DMS 273 (cell line): Measurements from ENCODE around the gene GCK.
A peak's percentile ranks its signal among the peaks of the same experiment; 100 is the strongest.

Experiments used
- DNase-seq: peaks from one replicate; lab custom pipeline; 2025; ENCODE audit not compliant: unreplicated experiment; lab: John Stamatoyannopoulos, UW

Gene GCK

DNA sequence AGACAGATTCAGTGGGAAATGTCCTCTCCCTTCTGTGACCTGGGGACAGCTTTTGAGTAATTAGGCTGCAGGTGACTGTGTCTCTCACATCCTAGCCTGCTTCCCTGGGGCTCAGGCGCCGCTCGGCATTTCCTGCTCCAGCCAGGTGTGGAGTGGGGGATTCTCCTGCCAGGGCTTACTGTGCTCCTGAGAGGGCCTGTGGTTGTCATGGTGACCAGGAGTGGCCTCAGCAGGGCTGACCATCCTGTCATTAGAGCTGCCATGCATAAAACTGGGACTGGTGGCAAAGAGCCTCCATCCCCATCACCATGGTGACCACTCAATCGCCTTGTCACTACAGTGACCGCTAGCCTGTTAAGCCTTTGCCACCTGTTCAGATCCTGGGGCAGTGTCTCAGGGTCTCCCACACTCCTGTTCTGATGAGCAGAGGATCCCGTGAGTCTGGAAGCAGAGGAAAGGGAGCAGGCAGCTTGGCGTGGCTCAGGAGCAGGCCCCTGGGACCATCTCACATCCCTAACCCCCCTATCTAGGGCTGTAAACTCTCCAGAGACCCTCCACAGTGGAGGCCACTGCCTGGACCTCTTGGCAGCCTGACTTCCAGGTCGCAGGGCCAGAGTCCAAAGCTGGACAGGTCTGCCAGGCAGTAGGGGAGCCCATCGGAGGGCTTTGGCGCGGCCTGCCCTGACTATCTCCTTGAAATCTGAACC, at the start of gene GCK:
GCK (minus strand) TSS at position 154 of the 707 bp plus-strand sequence. CDS start 486 bp downstream, outside the sequence.
- no peak for DNase-seq

DNA sequence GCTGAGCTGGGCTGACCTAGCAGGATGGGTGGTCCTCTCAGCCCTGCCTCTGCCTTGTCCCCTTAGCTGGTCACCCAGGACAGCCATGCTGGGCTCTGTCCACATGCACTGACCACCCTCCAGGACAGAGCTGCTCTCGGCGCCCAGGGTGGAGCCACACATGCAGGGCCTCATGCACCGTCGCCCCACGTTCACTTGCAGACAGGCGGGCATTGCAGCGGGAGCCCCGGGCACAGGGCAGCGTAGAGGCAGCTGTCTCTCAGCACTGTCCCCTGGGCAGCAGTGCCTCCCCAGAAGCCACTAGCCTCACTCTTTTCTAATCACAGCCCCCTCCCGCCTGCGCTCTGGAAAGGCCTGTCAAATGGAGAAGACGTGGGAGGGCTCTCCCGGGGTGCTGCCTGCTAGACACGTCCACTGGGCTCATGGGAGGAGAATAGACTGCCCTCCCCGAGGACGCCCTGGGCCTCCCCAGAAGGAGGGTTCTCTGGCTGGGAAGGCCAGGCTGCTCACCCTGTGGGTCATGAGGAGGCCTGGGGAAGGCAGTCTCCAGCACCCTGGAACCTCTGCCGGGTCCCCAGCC, 49.0 kb upstream of the GCK start:
- DNase-seq = no peak

DNA sequence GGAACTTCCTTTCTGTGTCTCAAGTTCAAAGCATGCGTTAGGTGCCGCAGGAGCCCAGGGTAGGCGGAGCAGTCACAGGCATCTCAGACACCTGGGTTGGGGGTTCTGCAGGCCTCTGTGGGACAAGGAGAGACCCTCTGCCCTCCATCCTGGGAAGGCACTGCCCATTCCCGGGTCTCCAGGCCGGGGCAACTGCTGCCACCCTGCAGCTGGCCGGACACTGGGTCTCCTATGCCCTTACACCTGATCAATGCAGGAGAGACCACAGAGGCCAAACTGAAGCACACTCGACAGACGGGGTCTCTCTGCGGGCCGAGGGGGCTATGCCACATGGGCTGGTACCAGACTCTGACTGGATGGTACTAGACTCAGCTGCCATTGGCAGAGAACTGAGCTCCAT, 48.5 kb upstream of the GCK start:
- DNase-seq = no peak

DNA sequence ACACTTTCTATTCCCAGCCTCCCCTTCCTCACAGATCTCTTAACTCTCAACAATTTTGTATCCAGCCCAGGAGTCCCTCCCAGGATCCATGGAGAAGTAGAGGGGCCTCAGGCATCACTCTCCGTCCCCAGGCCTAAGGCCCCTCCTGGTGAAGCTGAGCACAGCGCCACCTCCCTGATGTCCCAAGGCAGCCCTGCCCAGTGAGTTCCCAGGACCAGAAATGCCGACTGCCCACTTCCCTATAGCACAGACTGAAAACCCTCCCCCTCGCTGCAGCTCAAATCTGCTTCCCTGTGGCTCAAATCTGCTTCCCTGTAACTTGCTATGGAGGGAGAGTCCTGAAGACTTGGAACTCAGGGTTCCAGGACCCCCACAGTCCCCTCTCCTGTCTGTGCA, 47.1 kb upstream of the GCK start:
- DNase-seq = peak; percentile 52

DNA sequence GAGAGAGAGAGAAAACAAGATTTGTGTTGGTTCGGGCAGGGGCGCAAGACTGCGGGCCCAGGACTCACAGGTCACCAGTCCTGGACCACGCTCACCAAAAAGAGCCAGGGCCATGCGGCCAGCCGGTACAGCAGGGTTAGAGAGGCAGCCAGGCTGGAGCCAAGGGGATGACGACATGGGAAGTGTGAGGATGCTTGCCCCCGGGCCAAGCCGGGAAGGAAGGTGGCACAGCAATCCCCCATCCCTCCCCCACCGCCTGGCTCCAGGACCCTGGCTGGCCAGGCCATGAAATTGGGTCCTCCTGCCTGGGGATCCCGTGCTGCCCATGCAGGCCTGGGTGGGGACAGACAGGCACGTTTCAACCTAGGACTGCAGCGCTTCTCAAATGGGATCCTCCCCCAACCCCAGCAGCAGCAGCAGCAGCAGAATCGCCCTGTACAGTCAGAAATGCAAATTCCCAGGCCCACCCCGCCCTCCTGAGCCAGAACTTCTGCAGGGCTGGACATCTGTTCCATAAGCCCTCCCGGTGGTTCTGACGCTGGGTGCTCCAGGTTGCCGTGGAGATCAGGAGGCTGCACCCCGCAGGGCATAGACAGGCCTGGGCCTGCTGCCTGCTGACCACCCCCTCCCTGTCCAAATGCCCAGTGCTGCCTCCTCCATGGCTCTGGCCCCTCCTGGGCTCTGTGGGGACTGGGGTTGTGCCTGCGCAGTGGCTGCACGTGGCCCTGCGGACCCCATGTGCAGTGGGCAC, 46.5 kb upstream of the GCK start:
- DNase-seq = peak; percentile 71

DNA sequence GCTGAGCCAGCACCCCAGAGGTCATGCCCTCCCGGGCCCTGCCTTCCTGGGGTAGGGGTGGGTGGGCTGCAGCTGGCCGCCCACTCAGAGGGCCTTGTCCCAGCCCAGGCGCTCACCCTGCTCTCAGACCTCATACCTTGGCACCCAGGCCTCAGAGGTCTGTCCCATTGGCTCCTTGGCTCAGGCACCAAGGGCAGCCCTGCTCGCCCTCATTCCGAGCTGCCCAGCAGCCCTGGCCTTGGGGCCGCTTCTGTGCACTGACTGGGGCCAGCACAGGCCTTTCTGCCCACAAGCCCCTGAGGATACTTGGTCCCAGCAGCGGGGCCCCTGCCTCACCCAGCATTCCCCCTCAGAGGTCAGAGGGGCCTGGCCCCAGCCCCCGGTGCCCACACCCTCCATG, 45.8 kb upstream of the GCK start:
- DNase-seq = no peak

DNA sequence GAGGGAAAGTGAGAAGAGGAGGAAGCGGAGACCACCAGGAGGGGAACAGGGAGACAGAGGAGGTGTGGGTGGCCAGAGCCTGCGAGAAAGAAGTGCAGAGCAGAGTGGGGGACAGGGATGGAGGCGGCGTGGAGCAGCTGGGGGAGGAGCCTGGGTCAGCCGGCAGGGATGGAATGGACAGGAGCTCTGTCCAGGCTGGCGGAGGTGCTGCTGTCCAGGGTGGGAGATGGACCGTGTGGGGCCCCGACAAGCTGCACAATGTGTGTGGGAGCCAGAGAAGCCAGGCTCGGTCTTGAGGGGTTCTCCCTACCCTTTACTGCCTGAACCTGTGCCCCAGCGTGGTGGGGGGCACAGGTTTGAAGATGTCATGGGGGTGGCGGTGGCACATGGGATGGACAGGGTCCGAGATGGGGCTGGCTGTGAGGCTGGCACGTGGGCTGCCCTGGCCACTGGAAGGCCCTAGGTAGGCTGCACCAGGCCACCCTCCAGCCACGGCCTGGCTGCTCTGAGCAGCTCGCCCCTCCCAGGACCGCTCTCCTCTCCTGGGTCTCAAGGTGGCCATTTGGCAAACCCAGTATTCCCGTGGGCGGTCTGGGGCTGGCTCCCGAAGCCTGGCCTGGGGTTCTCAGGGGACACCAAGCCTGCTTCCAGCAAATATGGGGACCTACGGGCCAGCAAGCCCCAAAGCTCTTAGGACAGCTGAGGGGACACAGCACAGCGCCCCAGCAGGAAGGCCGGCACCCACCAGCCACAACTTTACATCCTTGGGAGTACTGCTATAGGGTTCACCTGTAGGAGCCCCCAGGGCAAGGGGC, 43.9 kb upstream of the GCK start:
- DNase-seq = no peak

DNA sequence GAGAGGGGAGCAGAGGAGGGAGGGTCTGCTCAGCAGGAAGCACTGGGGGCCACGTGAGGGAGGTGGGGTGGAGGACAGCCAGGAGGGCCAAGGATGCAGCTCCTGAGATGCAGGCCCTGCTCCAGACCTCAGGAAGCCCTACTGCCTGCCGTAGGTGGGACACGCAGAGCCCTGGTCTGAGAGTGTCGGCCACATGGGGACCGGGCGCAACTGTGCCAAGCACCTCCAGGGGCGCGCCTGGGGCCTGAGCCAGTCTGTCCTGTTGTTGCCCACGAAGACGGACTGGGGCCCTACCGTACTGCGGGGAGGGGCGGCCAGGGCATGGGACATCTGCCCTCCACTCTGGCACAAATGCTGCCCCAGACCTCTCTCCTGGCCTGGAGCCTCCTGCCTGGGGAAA, 43.2 kb upstream of the GCK start:
- no peak for DNase-seq

DNA sequence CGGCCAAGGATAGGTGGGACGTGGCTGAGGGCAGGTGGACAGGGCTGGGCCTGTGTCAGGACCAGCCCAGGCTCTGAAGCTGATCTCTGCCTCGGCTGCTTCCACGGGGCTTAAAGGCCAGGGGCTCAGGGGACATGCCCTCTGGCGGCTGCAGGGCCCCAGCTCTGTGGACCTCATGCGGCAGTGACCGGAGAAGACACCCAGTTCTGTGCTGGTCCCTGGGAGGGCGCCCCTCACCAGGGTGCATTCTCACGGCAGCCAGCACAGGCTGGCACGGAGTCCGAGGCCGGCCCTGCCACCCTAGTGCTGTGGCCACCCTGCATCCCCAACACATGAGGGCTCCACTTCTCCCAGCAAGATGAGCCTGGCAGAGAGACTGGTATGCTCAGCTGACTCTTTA, 41.8 kb upstream of the GCK start:
- no peak for DNase-seq

DNA sequence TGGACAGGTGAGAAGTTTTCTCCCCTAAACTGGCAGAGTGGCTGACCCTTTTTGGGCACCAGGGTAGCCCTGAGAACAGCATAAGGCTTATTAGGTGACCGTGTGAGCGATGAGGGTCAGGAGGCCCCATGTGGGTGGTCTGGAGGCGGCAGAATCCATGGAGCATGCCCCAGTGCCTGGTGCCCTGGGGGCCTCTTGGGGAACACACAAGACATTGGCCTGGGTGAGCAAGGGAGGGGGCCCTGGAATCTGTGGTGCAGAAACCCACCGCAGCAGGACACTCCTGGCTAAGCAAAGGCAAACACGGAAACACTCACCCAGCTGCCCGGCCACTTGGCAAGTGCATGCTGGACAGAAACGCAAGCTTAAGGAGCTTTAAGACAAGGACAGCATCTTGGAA, 41.0 kb upstream of the GCK start:
- DNase-seq = no peak

DNA sequence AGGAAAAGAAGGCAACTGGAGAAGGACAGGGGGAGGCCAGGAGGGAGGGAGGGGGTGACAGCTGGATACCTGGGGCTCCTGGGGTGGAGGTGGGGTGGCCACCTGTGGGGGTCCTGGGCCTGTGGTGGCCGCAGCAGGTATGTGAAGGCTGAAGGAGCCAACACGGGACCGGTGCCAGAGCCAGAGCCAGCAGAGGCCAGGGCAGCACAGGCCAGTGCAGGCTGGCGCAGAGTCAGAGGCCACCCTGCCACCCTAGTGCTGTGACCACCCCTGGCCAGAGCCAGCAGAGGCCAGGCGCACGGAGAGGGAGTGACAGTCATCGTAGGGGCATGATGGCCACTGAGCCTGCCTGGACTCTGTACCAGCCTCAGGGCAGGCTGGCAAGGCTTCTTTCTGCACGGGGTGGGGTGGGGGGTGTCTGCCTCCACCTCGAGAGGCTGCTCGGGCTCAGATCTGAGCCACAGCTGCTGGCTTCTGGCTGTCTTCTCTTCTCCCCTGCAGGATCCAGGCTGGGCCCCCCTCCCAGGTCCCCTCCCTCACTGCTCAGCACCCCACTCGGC, 40.4 kb upstream of the GCK start:
- DNase-seq = no peak

DNA sequence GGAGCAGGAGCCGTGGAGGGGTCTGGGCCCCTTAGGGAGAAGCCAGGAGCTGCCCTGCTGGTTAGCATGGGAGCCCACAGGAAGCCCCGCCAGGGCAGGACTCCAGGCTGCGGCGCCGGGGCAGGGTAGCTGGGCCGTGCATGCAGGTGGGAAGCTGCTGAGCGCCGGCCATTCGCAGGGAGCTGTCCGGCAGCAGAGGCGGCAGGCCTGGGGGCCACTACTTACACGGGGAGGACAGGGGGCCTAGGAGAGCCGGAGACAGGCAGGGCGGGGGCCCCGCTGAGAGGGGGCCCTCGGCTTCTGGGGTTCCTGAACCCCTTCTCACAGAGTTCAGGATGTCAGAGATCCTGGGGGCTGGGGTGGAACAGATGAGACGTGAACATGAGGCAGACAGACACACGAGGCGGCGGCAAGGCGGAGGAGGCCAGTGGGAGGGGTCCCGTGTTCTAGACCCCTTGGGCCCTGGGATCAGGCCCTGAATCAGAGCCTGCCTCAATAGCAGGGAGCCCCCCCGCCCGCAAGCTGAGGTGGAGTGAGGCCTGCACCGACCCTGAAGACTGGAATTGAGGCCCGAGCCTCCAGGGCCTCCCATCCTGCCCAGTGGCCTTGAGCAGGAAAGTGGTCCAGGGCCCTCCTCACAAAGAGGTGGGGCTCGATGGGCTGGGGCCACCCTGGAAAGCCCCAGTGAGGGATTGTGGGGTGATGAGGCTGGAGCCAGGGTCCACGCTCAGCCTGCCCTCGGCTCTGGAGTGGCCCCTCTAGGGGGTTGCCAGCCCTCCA, 39.5 kb upstream of the GCK start:
- no peak for DNase-seq

DNA sequence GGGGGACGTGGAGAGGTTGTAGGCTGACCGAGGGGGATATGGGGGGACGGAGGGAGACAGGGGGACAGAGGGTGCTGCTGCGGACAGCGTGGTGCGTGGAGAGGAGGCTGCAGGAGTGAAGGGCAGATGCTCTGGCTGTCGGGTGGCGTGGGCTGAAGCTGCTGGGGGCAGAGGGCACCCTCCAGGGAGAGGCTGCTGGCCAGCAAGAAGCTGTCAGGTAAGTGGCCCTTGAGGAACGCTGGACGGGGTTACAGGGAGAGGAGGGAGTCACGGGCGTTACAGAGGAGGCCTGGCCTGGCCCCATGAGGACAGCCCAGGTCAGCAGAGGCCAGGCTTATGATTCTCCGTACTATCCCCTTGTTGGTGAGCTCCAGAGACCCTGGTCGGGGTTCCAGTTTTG, 38.7 kb upstream of the GCK start:
- DNase-seq = no peak

DNA sequence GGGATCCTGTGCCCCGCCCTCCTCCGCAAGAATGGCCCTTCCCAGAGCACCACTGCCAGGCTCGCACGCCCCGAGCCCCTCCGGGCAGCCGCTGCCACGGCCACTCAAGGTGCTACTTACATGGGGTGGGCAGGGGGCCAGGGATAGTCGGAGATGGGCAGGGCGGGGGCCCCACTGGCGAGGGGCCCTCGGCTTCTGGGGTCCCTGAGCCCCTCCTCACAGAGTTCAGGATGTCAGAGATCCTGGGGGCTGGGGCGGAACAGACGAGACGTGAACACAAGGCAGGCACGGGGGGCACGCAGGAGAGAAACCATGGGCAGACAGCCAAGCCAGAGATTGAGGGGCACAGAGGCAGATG, 37.1 kb upstream of the GCK start:
- no peak for DNase-seq

DNA sequence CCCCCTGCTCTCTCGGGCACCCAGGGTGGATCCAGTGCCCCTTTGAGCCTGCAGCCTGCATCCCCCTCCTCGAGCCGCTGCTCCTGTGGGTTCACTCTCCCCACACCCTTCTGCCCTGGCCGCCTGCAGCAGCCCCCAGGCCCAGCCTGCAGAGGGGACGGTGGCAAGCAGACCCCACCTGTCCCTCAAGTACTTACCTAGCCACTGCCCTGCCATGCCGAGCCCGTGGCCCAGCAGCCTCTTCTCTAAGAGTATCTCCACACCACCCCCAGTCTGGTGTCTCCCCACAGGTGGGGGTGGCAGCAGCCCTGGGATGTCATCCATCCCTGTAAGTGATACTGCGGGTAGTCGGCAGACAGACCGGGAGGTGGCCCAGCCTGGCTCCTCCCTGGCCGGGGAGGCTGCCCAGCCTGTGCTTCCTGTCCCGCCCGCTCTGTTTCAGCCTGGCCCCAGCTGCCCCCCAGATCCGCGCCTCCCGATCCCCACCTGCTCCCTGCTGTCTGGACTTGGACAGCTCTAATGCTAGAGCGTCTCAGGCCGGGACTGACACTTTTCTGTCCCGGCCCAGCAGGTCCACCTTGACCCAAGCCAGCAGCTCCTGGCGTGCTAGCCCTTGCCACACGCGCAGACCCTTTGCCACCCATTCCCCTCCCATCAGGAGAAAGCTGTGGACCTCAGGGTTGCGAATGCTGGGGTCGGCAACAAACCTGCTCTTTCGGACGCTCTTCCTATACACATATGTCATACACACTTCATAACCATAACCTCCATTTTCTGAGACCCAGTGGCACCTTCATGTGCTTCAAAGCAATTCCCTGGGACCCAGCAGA, 36.5 kb upstream of the GCK start:
- DNase-seq = peak; percentile 61

DNA sequence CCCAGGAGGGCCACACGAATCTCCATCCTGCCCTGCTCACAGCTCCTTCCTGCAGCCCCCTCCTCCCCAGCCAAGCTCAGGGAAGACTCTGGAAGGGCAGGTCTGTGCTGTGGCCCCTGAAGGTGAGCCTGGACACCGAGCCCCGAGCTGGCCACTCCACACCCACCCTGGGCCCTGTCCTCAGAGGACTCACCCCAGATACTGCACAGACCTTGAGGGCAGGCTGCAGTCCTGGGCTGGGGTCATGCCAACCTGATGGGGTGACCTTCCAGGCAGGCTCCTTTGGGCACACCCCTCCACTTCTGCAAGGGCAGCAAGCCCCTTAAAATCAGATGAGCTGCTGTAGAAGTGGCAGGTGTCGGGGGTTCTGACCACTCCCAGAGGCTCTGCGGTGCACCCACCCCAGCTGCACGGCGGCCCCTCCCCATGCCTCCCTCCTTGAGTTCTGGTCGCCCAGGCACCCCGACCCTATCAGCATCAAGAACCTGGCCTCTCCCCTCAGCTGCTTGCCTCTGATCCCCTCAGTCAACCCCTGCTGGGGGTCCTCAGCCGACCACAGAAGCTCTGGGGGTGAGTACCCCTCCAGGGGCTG, 35.8 kb upstream of the GCK start:
- no peak for DNase-seq

DNA sequence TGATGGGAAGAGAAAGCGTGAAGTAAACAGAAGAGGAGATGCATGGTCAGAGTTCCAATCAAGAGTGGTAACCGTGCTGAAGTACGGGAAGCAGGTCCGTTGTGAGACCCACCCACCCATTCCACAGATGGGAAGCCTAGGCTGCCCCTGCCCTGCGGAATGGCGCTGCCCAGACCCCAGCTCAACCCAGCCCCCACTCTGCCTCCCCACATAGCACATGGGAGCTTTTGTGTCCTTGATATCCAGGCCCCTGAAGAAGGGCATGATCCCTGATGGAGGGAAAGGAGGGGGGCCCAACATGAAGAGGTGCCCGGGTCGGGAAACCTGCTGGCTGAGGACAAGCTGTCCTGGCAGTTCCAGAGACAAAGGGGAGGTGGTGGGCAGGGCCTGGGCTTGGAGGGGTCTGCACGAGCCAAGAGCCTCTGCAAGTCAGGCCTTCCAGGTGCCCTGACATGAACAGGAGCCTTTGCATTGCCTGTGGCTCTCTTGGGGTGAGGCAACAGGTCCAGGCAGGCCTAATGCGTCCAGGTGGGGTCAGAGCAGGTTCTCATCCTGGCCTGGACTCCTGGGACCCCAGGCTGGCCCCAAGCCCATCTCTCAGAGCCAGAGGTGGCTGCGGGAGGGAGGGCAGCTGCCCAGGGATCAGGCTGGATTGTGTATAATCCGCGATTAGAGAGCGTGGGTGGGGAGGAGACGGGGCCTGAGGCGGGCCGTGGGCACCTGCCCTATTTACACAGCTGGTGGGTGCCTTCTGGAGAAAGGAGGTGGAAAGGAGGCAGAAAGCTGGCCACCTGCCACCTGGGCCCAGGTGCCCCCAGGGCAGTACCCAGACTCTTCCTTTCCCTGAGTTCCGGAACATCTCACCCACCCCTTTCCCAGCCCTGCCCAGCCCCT, 35.1 kb upstream of the GCK start:
- DNase-seq = peak; percentile 60

DNA sequence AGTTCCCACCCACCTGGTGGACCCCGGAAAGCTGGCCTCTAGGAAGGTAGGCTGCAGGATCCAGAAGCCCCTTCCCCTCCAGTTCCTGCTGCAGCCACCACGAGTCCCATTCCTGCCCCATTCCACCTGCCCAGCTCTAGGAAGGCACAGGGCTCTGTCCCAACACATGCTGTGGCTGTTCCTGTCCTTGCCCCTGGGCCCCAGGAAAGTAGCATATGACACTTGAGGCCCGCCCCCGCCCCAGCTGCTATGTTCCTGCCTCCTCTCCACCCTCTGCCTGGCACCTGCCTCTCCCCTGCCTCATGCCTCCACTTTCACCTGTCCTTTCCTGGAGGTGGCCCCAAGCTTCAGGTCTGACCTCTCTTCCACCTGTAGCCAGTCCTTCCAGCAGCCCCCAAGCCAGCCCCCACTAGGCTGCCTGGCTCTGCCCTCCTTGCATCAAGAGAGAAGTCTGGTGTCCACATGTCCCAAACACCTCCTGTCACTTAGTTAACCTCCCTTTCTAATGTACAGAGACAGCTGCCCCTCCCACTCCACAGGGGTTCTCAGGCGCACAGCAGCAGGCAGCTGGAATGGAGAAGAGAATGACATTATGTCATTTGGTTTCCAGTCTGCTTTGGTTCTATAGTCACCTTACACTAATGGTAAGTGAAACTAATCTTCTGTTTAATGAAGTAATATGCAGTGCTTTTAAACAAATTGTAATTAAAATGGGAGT, 34.3 kb upstream of the GCK start:
- peak; percentile 89 for DNase-seq
